ENCODE measurements around the gene PLEKHA7. TPM values are rescaled to one million over a fixed set of nuclear protein-coding genes. Genes with fewer than 3 reads are reported as not detected.

Gene PLEKHA7
- total RNA-seq, 2 donors from 2014 or later, result 55.6 to 65.9 TPM

DNA sequence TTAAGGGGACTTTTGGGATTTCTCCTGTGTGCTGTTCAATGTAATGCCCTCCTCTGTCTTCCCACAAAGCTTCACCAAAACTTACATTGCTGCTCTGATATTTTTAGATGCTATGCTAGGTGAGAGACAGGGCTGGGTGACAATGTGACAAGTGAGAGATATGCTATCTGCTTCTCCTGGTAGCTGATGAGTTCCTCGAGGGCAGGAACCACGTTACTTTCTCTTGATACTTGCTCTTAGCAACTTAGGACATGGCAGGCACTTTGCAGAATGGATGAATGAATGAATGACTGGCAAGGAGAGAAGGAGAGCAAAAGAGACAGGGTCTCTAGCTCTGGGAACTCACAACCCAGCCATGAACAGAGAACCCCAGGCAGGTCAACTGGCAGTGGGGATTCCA, 160.4 kb downstream of the PLEKHA7 start:
- Histone ChIP-seq H3K27me3 (no peaks in the 10 kb centered on the region), H3K27ac (no peak overlapping the region), H3K9me3 (no peaks in the 10 kb centered on the region), H3K9ac (ENCODE audit: low read depth in 2 of 2, low read length in 2 of 2) (no peak overlapping the region), H3K4me3 (no peak overlapping the region), H3K4me1 (no peaks in the 10 kb centered on the region), H3K36me3 (no peaks in the 10 kb centered on the region)
- TF ChIP-seq CTCF (IDR thresholded peaks at IDR 0.05), result no peak
- intact Hi-C loops (cut with DNase I), result no loop called here
- DNase-seq, result no peak

DNA sequence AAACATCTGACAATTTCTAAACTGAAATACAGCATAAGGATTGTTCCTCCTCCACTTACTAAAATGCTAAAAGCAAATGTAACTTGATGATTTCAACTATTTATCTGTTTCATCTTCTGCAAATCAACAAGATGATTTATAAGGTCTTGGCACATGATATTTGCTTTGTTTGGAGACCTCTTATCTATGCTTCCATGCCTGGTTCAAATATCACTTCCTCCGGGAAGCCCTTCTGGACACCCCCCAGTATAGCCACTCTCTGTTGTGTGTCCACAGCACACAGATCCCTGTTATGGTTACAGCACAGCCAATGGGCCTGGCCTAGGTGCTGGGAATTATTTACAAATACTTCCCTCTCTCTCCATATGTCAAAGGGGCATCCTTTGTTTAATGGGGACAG, 160.9 kb downstream of the PLEKHA7 start:
- TF ChIP-seq CTCF (IDR thresholded peaks at IDR 0.05), result no peak
- H3K36me3 ChIP-seq, result no peaks in the 10 kb centered on the region
- intact Hi-C loops (cut with DNase I), result no loop called here

GRCh38 chr11:16846305-16846704, 167.9 kb downstream of the PLEKHA7 start:
- H3K36me3 ChIP-seq, result peaks cover 4% of the 10 kb centered on the region

More for the DNA sequence above, 160.9 kb downstream of the PLEKHA7 start:
- Histone ChIP-seq H3K27ac (no peak overlapping the region), H3K4me3 (no peak overlapping the region), H3K4me1 (no peaks in the 10 kb centered on the region), H3K27me3 (no peaks in the 10 kb centered on the region), H3K9ac (ENCODE audit: low read depth in 2 of 2, low read length in 2 of 2) (no peak overlapping the region), H3K9me3 (no peaks in the 10 kb centered on the region)
- DNase-seq, result no peak

GRCh38 chr11:16844268-16844771, 169.9 kb downstream of the PLEKHA7 start:
- no peak for TF ChIP-seq CTCF (IDR thresholded peaks at IDR 0.05)
- intact Hi-C loops (cut with DNase I), result no loop called here
- Histone ChIP-seq H3K4me1 (no peaks in the 10 kb centered on the region), H3K36me3 (peaks cover 5% of the 10 kb centered on the region), H3K9ac (ENCODE audit: low read depth in 2 of 2, low read length in 2 of 2) (no peak overlapping the region), H3K27ac (no peak overlapping the region), H3K9me3 (no peaks in the 10 kb centered on the region), H3K27me3 (no peaks in the 10 kb centered on the region), H3K4me3 (no peak overlapping the region)
- no peak for DNase-seq

More at GRCh38 chr11:16846305-16846704, 167.9 kb downstream of the PLEKHA7 start:
- no peak for DNase-seq
- intact Hi-C loops (cut with DNase I), result no loop called here
- no peak overlapping the region for H3K27ac ChIP-seq
- H3K9me3 ChIP-seq, result no peaks in the 10 kb centered on the region
- H3K27me3 ChIP-seq, result no peaks in the 10 kb centered on the region
- no peak overlapping the region for H3K4me3 ChIP-seq
- H3K4me1 ChIP-seq, result no peaks in the 10 kb centered on the region
- TF ChIP-seq CTCF (IDR thresholded peaks at IDR 0.05), result no peak
- H3K9ac ChIP-seq (ENCODE audit: low read depth in 2 of 2, low read length in 2 of 2), result no peak overlapping the region

GRCh38 chr11:16843294-16843693, 170.9 kb downstream of the PLEKHA7 start:
- Histone ChIP-seq H3K36me3 (peaks cover 5% of the 10 kb centered on the region), H3K9me3 (no peaks in the 10 kb centered on the region), H3K27me3 (no peaks in the 10 kb centered on the region), H3K4me3 (no peak overlapping the region), H3K9ac (ENCODE audit: low read depth in 2 of 2, low read length in 2 of 2) (no peak overlapping the region), H3K27ac (no peak overlapping the region), H3K4me1 (no peaks in the 10 kb centered on the region)
- no peak for TF ChIP-seq CTCF (IDR thresholded peaks at IDR 0.05)
- DNase-seq, result peak; percentile 28
- intact Hi-C loops (cut with DNase I), result no loop called here
